ENCODE results near the gene PDE4D. TPM values are rescaled to one million over a fixed set of nuclear protein-coding genes. Genes with fewer than 3 reads are reported as not detected.
"Not testable (repeated sequence)": the region's sequence is repeated elsewhere in the genome, so short reads cannot be mapped to it uniquely, and the experiment has no call there.

Gene PDE4D
- total RNA-seq, 2 experiments from 2014 or later: 164 to 175 TPM

- no peak for TF ChIP-seq CTCF (IDR thresholded peaks at IDR 0.05)
- H3K27ac ChIP-seq (ENCODE audit: low read depth in 1 of 2, low read length in 2 of 2): no peak overlapping the region
- intact Hi-C loops (cut with DNase I, micrococcal nuclease): no loop called here
- H3K4me1 Mint-ChIP-seq (ENCODE audit: low read depth): no peaks in the 10 kb centered on the region
- H3K9me3 Mint-ChIP-seq: no peaks in the 10 kb centered on the region
- no peaks in the 10 kb centered on the region for H3K36me3 ChIP-seq (ENCODE audit: insufficient read depth, low read length)
- CTCF ChIA-PET: no interaction called here
- ATAC-seq (ENCODE audit: poor library complexity): no peak
- no peak overlapping the region for H3K27ac Mint-ChIP-seq
- POLR2A ChIA-PET: no interaction called here
- H3K9me3 ChIP-seq (ENCODE audit: control insufficient read depth in 1 of 2, insufficient read depth in 1 of 2, low read length in 2 of 2): no peaks in the 10 kb centered on the region
- H3K27me3 ChIP-seq (ENCODE audit: control insufficient read depth in 1 of 2, insufficient read depth in 2 of 2, low read length in 2 of 2): no peaks in the 10 kb centered on the region
- H3K4me1 ChIP-seq (ENCODE audit: insufficient read depth, low read length): no peaks in the 10 kb centered on the region
- no peak overlapping the region for H3K4me3 ChIP-seq (ENCODE audit: low read length)
- H3K36me3 Mint-ChIP-seq (ENCODE audit: low read depth): no peaks in the 10 kb centered on the region
- H3K27me3 Mint-ChIP-seq: no peaks in the 10 kb centered on the region
- no peak for DNase-seq
- H3K4me3 Mint-ChIP-seq: no peak overlapping the region
Measured at GRCh38 chr5:59058969-59059687, 834.4 kb downstream of the PDE4D start.

GRCh38 chr5:59058237-59058636 is 835.3 kb downstream of the PDE4D start:
- ATAC-seq (ENCODE audit: poor library complexity) (no peak), DNase-seq (no peak)
- Mint-ChIP-seq H3K36me3 (ENCODE audit: low read depth) (no peaks in the 10 kb centered on the region), H3K27ac (no peak overlapping the region), H3K9me3 (no peaks in the 10 kb centered on the region), H3K4me3 (no peak overlapping the region), H3K27me3 (no peaks in the 10 kb centered on the region), H3K4me1 (ENCODE audit: low read depth) (no peaks in the 10 kb centered on the region)
- Histone ChIP-seq H3K4me3 (ENCODE audit: low read length) (no peak overlapping the region), H3K9me3 (ENCODE audit: control insufficient read depth in 1 of 2, insufficient read depth in 1 of 2, low read length in 2 of 2) (no peaks in the 10 kb centered on the region), H3K4me1 (ENCODE audit: insufficient read depth, low read length) (no peaks in the 10 kb centered on the region), H3K27ac (ENCODE audit: low read depth in 1 of 2, low read length in 2 of 2) (no peak overlapping the region), H3K36me3 (ENCODE audit: insufficient read depth, low read length) (no peaks in the 10 kb centered on the region), H3K27me3 (ENCODE audit: control insufficient read depth in 1 of 2, insufficient read depth in 2 of 2, low read length in 2 of 2) (no peaks in the 10 kb centered on the region)
- CTCF ChIA-PET: no interaction called here
- POLR2A ChIA-PET: no interaction called here
- TF ChIP-seq CTCF (IDR thresholded peaks at IDR 0.05): no peak
- intact Hi-C loops (cut with DNase I, micrococcal nuclease): no loop called here

- H3K27me3 Mint-ChIP-seq; intact Hi-C loops (cut with DNase I, micrococcal nuclease); ATAC-seq (ENCODE audit: poor library complexity); H3K27ac Mint-ChIP-seq; H3K36me3 ChIP-seq (ENCODE audit: insufficient read depth, low read length); H3K36me3 Mint-ChIP-seq (ENCODE audit: low read depth); DNase-seq; H3K9me3 Mint-ChIP-seq; H3K4me3 Mint-ChIP-seq; H3K4me1 Mint-ChIP-seq (ENCODE audit: low read depth); H3K4me1 ChIP-seq (ENCODE audit: insufficient read depth, low read length); H3K9me3 ChIP-seq (ENCODE audit: control insufficient read depth in 1 of 2, insufficient read depth in 1 of 2, low read length in 2 of 2); H3K4me3 ChIP-seq (ENCODE audit: low read length); H3K27ac ChIP-seq (ENCODE audit: low read depth in 1 of 2, low read length in 2 of 2); H3K27me3 ChIP-seq (ENCODE audit: control insufficient read depth in 1 of 2, insufficient read depth in 2 of 2, low read length in 2 of 2): not testable (repeated sequence)
- CTCF ChIA-PET: interaction anchor here (0.7 to 1.3 kb wide), 2 partner anchors 10 to 23 kb away, joined by 3 read pairs; no protein-coding TSS in a partner anchor
- POLR2A ChIA-PET: interaction anchor here (0.7 kb wide), 1 partner anchor 17 kb away, joined by 4 read pairs; no protein-coding TSS in a partner anchor
Measured at GRCh38 chr5:59056599-59056998, 836.9 kb downstream of the PDE4D start.
